GM19099 (cell line): ENCODE data around the gene ZSWIM1.
A peak's percentile ranks its signal among the peaks of the same experiment; 100 is the strongest.

ENCODE experiments used
- POLR2A ChIP-seq: IDR thresholded peaks from 3 replicates; pipeline ENCODE4 v1.6.1; 2011; ENCODE audit warnings: low read depth; ENCODE audit not compliant: insufficient read length; ENCODE audit errors: extremely low read depth

ZSWIM1 gene

GRCh38 chr20:45873409-45874103, 7.5 kb upstream of the ZSWIM1 start:
- TF ChIP-seq POLR2A: no peak

GRCh38 chr20:45874576-45874975, 6.5 kb upstream of the ZSWIM1 start:
- no peak for TF ChIP-seq POLR2A

- no peak for TF ChIP-seq POLR2A
Observed at GRCh38 chr20:45878076-45878761, 2.8 kb upstream of the ZSWIM1 start.

- TF ChIP-seq POLR2A: no peak
Observed at GRCh38 chr20:45882469-45883099, 1.6 kb downstream of the ZSWIM1 start.

DNA sequence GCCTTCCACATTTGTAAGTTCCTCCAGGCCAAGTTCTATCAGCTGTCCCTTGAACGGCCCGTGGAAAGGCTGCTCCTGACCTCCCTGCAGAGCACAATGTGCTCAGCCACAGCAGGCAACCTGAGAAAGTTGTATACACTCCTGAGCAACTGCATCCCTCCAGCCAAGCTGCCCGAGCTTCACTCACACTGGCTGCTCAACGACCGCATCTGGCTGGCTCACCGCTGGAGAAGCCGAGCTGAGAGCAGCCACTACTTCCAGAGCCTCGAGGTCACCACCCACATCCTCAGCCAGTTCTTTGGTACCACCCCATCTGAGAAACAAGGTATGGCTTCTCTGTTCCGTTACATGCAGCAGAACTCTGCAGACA, 2.1 kb downstream of the ZSWIM1 start:
- no peak for TF ChIP-seq POLR2A

DNA sequence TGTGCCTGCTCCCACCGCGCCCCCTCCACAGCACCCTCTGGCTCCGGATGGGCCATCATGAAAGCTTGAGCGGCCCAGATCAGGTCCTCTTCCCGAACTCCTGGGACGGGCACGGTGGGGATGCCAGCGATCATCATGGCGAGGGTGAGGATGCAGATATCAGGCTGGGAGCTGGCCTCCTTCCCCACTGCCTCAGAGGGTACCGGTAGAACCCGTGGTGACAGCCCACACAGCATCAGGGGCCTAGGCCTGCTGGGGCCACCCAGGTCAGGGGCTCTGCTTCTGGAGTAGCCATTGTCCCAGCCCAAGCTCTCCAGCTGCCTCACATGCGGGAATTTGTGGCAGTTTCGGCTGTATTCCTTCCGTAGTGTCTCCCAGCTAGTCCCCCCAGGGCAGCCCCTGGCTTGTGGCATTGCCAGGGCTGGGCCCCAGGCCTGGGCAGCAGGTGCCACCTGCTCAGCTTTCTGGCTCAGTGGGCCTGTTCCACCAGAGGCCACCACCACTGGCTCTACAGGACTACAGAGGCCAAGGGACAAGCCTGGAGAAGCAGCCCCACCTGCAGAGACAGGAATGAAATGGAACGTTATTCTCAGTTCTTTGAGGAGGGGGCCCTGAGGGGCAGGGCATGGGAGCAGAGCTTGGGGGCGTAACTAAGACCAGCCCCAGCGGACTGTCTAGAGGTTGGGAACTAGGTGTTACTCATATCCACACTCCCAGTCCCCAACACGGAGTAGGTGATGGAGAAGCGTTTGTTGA, 5.7 kb downstream of the ZSWIM1 start:
- TF ChIP-seq POLR2A: no peak

DNA sequence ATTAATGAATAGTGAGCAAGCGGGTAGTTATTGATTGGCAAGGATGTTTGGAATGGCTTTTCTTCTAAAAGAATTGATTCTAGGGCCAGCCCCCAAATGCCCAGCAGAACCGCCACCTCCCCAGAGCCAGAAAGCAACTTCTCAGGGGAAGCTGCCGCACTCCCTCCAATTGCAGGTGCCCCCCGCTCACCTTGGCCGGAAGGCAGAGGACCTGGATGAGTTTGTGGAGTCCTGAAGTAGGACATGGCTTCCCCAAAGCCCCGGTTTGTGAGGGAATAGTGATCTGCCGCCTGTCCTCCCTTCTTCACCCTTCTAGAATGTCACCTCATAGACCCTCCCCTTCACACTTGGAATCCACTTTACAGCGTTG, 6.3 kb downstream of the ZSWIM1 start, which contains the start of gene SPATA25:
SPATA25 (minus strand) TSS at position 277 of the 370 bp plus-strand sequence; CDS start at position 245, 32 bp downstream.
- TF ChIP-seq POLR2A: no peak

DNA sequence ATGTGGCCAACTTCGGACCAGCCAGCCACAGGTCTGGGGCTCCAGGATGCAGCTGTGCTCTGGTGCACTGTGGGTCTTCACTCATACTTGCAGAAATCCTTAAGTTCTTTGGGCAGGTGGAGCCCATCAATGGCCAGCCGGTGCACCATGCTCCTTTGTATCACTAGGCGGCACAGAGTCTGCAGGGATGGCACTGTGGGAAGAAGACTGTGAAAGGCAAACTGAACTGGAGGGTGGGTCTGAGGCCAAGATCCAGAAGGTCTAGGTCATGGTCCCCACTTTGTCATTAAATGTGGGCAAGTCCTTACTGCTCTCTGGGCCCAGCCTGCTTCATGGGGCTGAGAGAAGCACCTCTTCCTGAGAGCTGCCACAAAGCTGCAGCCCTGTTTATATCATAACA, 7.7 kb downstream of the ZSWIM1 start:
- TF ChIP-seq POLR2A: no peak

DNA sequence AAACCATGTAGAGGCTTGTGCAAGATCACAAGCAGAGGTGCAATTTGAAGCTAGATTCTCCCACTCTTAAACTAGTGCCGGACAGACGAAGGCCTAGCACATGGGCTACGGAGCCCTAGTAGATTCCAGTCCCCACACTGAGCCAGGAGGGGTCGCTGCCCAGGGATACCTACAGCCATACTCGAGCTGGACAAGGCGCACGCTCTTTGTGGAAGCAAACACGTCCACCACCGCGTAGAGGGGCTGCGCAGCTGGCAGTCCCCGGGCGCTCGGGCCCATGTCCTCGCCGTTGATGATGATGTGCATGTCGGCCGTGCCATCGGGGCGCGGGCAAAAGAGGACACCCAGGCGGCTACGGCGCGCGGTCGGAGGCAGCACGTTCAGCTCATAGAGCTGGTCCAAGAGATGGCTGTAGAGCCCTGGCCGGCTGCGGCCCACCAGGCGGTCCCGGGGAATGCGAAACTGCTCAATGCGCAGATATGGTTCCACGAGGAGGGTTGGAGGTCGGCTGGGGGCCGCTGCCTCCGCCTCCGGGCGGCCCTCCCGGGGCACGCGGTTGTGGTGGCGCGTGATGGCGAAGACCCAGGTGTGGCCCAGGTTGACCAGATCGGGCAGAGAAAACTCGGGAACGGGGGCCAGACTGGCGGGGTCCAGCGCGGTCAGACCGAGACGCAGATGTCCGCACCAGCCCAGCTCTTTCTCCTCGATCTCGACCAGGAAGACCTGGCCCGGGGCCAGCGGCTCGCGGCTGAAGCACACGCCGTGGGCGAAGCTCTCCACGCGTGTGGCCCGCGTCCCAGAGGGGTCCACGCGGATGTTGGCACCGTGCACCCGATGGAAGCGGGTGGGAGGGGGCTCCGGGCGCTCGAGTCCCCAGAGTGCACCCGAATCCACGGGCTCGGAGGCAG, 9.3 kb downstream of the ZSWIM1 start:
- TF ChIP-seq POLR2A: no peak

- peak; percentile 71 for TF ChIP-seq POLR2A
Observed at GRCh38 chr20:45890985-45891983, 10.3 kb downstream of the ZSWIM1 start, which contains the start of the genes CTSA and NEURL2. Gene CTSA (plus strand): TSS chr20:45891335. CDS start chr20:45891569, 234 bp downstream. Gene NEURL2 (minus strand): TSS chr20:45891208. CDS start chr20:45890991, 217 bp downstream.

DNA sequence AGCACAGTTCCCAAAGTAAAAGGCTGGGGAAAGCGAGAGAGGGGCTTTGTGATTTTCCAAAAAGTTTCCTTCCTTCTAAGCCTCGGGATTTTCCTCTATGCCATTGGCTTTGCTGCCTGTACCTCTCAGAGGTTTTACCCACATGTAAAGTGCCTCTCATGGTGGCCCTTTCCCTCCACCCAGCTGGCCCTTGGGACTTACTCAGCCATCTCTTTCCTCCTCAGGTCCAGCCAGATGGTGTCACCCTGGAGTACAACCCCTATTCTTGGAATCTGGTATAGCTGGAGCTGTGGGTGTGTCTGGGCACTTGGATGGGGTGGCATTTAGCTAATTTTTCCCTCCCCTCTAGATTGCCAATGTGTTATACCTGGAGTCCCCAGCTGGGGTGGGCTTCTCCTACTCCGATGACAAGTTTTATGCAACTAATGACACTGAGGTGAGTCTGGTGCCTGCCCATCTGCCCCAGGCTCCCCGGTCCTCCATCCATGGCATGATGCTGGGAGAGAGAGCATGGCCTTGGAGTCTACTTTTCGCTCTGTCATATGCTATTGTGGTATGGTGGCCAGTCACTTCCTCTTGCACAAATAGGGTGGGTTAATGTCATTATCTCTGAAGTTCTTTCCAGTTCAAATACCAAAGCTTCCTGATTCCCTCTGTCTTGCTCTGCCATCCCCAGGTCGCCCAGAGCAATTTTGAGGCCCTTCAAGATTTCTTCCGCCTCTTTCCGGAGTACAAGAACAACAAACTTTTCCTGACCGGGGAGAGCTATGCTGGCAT, 11.2 kb downstream of the ZSWIM1 start:
- TF ChIP-seq POLR2A: no peak

GRCh38 chr20:45892828-45893500, 11.9 kb downstream of the ZSWIM1 start:
- TF ChIP-seq POLR2A: no peak
